ENCODE measurements around the gene EVPL. TPM values are rescaled to one million over a fixed set of nuclear protein-coding genes. Genes with fewer than 3 reads are reported as not detected.
A peak's percentile ranks its signal among the peaks of the same experiment; 100 is the strongest.

EVPL gene
- total and polyA plus RNA-seq, 2 of the 13 experiments (the other 11 are each of a cell fraction or from before 2014, with no cell fraction given) = 2.1 to 8.2 TPM

- TF ChIP-seq KIAA2018 (CRISPR knock-in tag; IDR thresholded peaks at IDR 0.05; ENCODE audit: borderline replicate concordance) (no peak; the same call in 1 of the 2 replicates), NR0B2 (CRISPR knock-in tag; IDR thresholded peaks at IDR 0.05) (peak; percentile 45; the same call in 1 of the 2 replicates), KLF15 (CRISPR knock-in tag; IDR thresholded peaks at IDR 0.05; ENCODE audit: borderline replicate concordance) (no peak), BHLHE40 (IDR thresholded peaks at IDR 0.05; ENCODE audit: low read length) (0 out of 2 replicates have a peak, but pooled peaks have one; percentile 4), ZKSCAN5 (CRISPR knock-in tag; IDR thresholded peaks at IDR 0.05) (no peak), ZNF317 (CRISPR knock-in tag; IDR thresholded peaks at IDR 0.05) (no peak), ZKSCAN8 (CRISPR knock-in tag; IDR thresholded peaks at IDR 0.05; ENCODE audit: borderline replicate concordance) (0 out of 2 replicates have a peak, but pooled peaks have one; percentile 29), ZBTB4 (CRISPR knock-in tag; IDR thresholded peaks at IDR 0.05; ENCODE audit: borderline replicate concordance) (peak; percentile 32; the same call in 1 of the 2 replicates), ZNF572 (CRISPR knock-in tag; IDR thresholded peaks at IDR 0.05) (peak; percentile 78; the same call in 1 of the 2 replicates), ZNF263 (CRISPR knock-in tag; IDR thresholded peaks at IDR 0.05) (0 out of 2 replicates have a peak, but pooled peaks have one; percentile 23), ZZZ3 (CRISPR knock-in tag; IDR thresholded peaks at IDR 0.05; ENCODE audit: borderline replicate concordance) (no peak), ZNF225 (CRISPR knock-in tag; IDR thresholded peaks at IDR 0.05) (no peak; the same call in 1 of the 2 replicates), PHF21A (CRISPR knock-in tag; IDR thresholded peaks at IDR 0.05) (peak; percentile 45; the same call in 1 of the 2 replicates), TEAD3 (CRISPR knock-in tag; optimal IDR thresholded peaks at IDR 0.05; ENCODE audit: borderline replicate concordance) (peak; percentile 25), ZMYM3 (CRISPR knock-in tag; IDR thresholded peaks at IDR 0.05) (no peak), ZEB1 (IDR thresholded peaks at IDR 0.05; ENCODE audit: insufficient replicate concordance, low read depth) (no peak)
Measured at GRCh38 chr17:76005263-76006149, 21.6 kb downstream of the EVPL start (continued).

All from HepG2 (cell line).